KMS-11 (cell line): ENCODE data around the gene LCN1.

Experiments
- H2AFZ ChIP-seq: fragments of 200-600 bp; sonication (generic); 2 replicates; pipeline ENCODE4 v1.6.1; 2016; ENCODE audit warnings: antibody characterized with exemption, mixed run types, low read depth
- H3K27ac ChIP-seq: fragments of 200-600 bp; sonication (generic); 2 replicates; pipeline ENCODE4 v1.6.1; 2016; ENCODE audit warnings: mild to moderate bottlenecking, mixed run types
- H3K27me3 ChIP-seq: fragments of 200-600 bp; sonication (generic); 2 replicates; pipeline ENCODE4 v1.6.1; 2017; ENCODE audit warnings: mild to moderate bottlenecking, low read depth, mixed run types, moderate library complexity; ENCODE audit not compliant: insufficient read depth
- H3K36me3 ChIP-seq: fragments of 200-600 bp; sonication (generic); 2 replicates; pipeline ENCODE4 v1.6.1; 2017; ENCODE audit warnings: mild to moderate bottlenecking, mixed run types; ENCODE audit not compliant: insufficient read depth
- H3K4me1 ChIP-seq: fragments of 200-600 bp; sonication (generic); 2 replicates; pipeline ENCODE4 v1.6.1; 2016; ENCODE audit warnings: mild to moderate bottlenecking, low read depth, mixed run types; ENCODE audit not compliant: poor library complexity, severe bottlenecking
- H3K4me2 ChIP-seq: fragments of 200-600 bp; sonication (generic); 2 replicates; pipeline ENCODE4 v1.7.0; 2016; ENCODE audit warnings: mild to moderate bottlenecking, mixed run types
- H3K4me3 ChIP-seq: fragments of 200-600 bp; sonication (generic); IDR thresholded peaks from 2 replicates; pipeline ENCODE4 v1.6.1; 2017; ENCODE audit warnings: low read depth, low read length, mixed read lengths; ENCODE audit not compliant: insufficient read depth
- H3K79me2 ChIP-seq: fragments of 200-600 bp; sonication (generic); 2 replicates; pipeline ENCODE4 v1.6.1; 2016; ENCODE audit warnings: low read depth, mixed run types; ENCODE audit not compliant: insufficient read depth
- H3K9ac ChIP-seq: fragments of 200-600 bp; sonication (generic); 2 replicates; pipeline ENCODE4 v1.6.1; 2016; ENCODE audit warnings: mild to moderate bottlenecking, mixed run types
- H4K20me1 ChIP-seq: fragments of 200-600 bp; sonication (generic); 2 replicates; pipeline ENCODE4 v1.6.1; 2016; ENCODE audit warnings: mild to moderate bottlenecking, mixed run types; ENCODE audit not compliant: insufficient read depth
- CTCF ChIP-seq: fragments of 200-600 bp; sonication (generic); conservative IDR thresholded peaks from 2 replicates; pipeline ENCODE4 v1.6.1; 2017; ENCODE audit warnings: low read depth, mild to moderate bottlenecking, antibody characterized with exemption, low read length, moderate library complexity, mixed read lengths

LCN1 gene

GRCh38 chr9:135503371-135504261 lies 17.6 kb upstream of the LCN1 start:
- Histone ChIP-seq H3K36me3 (no peaks in the 10 kb centered on the region; the same call in 1 of the 2 replicates), H3K79me2 (peaks cover 12% of the 10 kb centered on the region), H3K27me3 (peaks cover 6% of the 10 kb centered on the region; the same call in 1 of the 2 replicates), H3K4me3 (no peak overlapping the region), H3K4me1 (peaks cover 7% of the 10 kb centered on the region), H3K9ac (no peak overlapping the region), H3K27ac (no peak overlapping the region), H2AFZ (no peak overlapping the region), H4K20me1 (no peaks in the 10 kb centered on the region), H3K4me2 (no peak overlapping the region)
- no peak for TF ChIP-seq CTCF

- Histone ChIP-seq H3K9ac (no peak overlapping the region), H3K27ac (no peak overlapping the region), H3K4me3 (no peak overlapping the region), H3K36me3 (no peaks in the 10 kb centered on the region; the same call in 1 of the 2 replicates), H3K4me2 (no peak overlapping the region), H3K4me1 (peaks cover 7% of the 10 kb centered on the region), H2AFZ (no peak overlapping the region), H3K79me2 (peaks cover 12% of the 10 kb centered on the region), H4K20me1 (no peaks in the 10 kb centered on the region), H3K27me3 (peaks cover 7% of the 10 kb centered on the region; the same call in 1 of the 2 replicates)
- TF ChIP-seq CTCF, result peak; percentile 64
Measured at GRCh38 chr9:135504262-135505243, 16.7 kb upstream of the LCN1 start.

GRCh38 chr9:135505406-135506187 lies 15.6 kb upstream of the LCN1 start:
- Histone ChIP-seq H4K20me1 (no peaks in the 10 kb centered on the region), H3K4me3 (no peak overlapping the region), H3K27ac (no peak overlapping the region), H3K9ac (no peak overlapping the region), H3K4me1 (peaks cover 7% of the 10 kb centered on the region), H3K36me3 (no peaks in the 10 kb centered on the region; the same call in 1 of the 2 replicates), H3K79me2 (peaks cover 12% of the 10 kb centered on the region), H2AFZ (no peak overlapping the region), H3K27me3 (peaks cover 14% of the 10 kb centered on the region; the same call in 1 of the 2 replicates), H3K4me2 (no peak overlapping the region)
- TF ChIP-seq CTCF, result no peak
